WTC11 (cell line): ENCODE results near the gene LAMTOR4. TPM values are rescaled to one million over a fixed set of nuclear protein-coding genes. Genes with fewer than 3 reads are reported as not detected.

Source experiments
- ATAC-seq: fragments of 200-7000 bp; cut with Tn5 transposase; 2 replicates; pipeline ENCODE4 v1.10.0; 2021; ENCODE audit warnings: mild to moderate bottlenecking, moderate library complexity
- CTCF ChIA-PET: fragments of 300-600 bp; sonication (Branson Sonifier 250); formaldehyde crosslinking; loops from one replicate; lab custom pipeline; 2021; ENCODE audit warnings: antibody characterized with exemption; lab: Charles Lee
- POLR2A ChIA-PET: fragments of 350-600 bp; sonication (Branson Sonifier 250); formaldehyde crosslinking; loops from one replicate; lab custom pipeline; 2021; ENCODE audit warnings: antibody characterized with exemption; lab: Charles Lee
- DNase-seq: peaks from one replicate; pipeline ENCODE4 v3.0.0; 2021; ENCODE audit warnings: low spot score
- H3K27ac Mint-ChIP-seq: 2 replicates; pipeline ENCODE4 v1.8.0; 2021; ENCODE audit warnings: mixed read lengths
- H3K27me3 Mint-ChIP-seq: 2 replicates; pipeline ENCODE4 v1.8.0; 2021; ENCODE audit warnings: low read depth, mild to moderate bottlenecking, moderate library complexity, mixed read lengths
- H3K36me3 Mint-ChIP-seq: 2 replicates; pipeline ENCODE4 v1.8.0; 2021; ENCODE audit warnings: mixed read lengths
- H3K4me1 Mint-ChIP-seq: 2 replicates; pipeline ENCODE4 v1.8.0; 2022; ENCODE audit warnings: mixed read lengths
- H3K4me3 Mint-ChIP-seq: 2 replicates; pipeline ENCODE4 v1.8.0; 2021; ENCODE audit warnings: mild to moderate bottlenecking, moderate library complexity, mixed read lengths
- H3K9me3 Mint-ChIP-seq: 2 replicates; pipeline ENCODE4 v1.8.0; 2021; ENCODE audit warnings: mixed read lengths
- ELF4 ChIP-seq: sonication (generic); formaldehyde crosslinking; IDR thresholded peaks from 2 replicates; pipeline ENCODE4 v1.8.1; 2022; ENCODE audit warnings: low read depth, mild to moderate bottlenecking, moderate library complexity, missing genetic modification reagents
- IRF2 ChIP-seq: sonication (generic); formaldehyde crosslinking; IDR thresholded peaks from 2 replicates; pipeline ENCODE4 v1.8.0; 2022; ENCODE audit warnings: low read depth, missing genetic modification reagents, borderline replicate concordance
- JUN ChIP-seq: sonication (generic); formaldehyde crosslinking; IDR thresholded peaks from 2 replicates; pipeline ENCODE4 v1.8.0; 2023; ENCODE audit warnings: mild to moderate bottlenecking, missing genetic modification reagents
- KAT7 ChIP-seq: sonication (generic); formaldehyde crosslinking; IDR thresholded peaks from 2 replicates; pipeline ENCODE4 v1.8.1; 2023; ENCODE audit warnings: missing genetic modification reagents, mild to moderate bottlenecking, borderline replicate concordance
- NR1H2 ChIP-seq: sonication (generic); formaldehyde crosslinking; IDR thresholded peaks from 2 replicates; pipeline ENCODE4 v1.9.0; 2021; ENCODE audit warnings: mild to moderate bottlenecking, moderate library complexity, missing genetic modification reagents
- NR3C1 ChIP-seq: sonication (generic); formaldehyde crosslinking; conservative IDR thresholded peaks from 2 replicates; pipeline ENCODE4 v1.8.1; 2023; ENCODE audit warnings: low read depth, mild to moderate bottlenecking, missing genetic modification reagents
- PRRX2 ChIP-seq: fragments of 250-450 bp; sonication (Bioruptor Pico); IDR thresholded peaks from 2 replicates; pipeline ENCODE4 v1.8.0; 2021; ENCODE audit warnings: mild to moderate bottlenecking
- RELA ChIP-seq: sonication (generic); formaldehyde crosslinking; IDR thresholded peaks from 2 replicates; pipeline ENCODE4 v1.8.1; 2022; ENCODE audit warnings: missing genetic modification reagents, mild to moderate bottlenecking, borderline replicate concordance
- SMAD3 ChIP-seq: sonication (generic); formaldehyde crosslinking; IDR thresholded peaks from 2 replicates; pipeline ENCODE4 v1.8.0; 2022; ENCODE audit warnings: missing genetic modification reagents, mild to moderate bottlenecking, borderline replicate concordance
- SP1 ChIP-seq: sonication (generic); formaldehyde crosslinking; conservative IDR thresholded peaks from 2 replicates; pipeline ENCODE4 v1.8.1; 2022; ENCODE audit warnings: missing genetic modification reagents
- TCF7 ChIP-seq: sonication (generic); formaldehyde crosslinking; IDR thresholded peaks from 2 replicates; pipeline ENCODE4 v1.8.0; 2022; ENCODE audit warnings: mild to moderate bottlenecking, low read depth, missing genetic modification reagents, moderate library complexity
- ZBTB21 ChIP-seq: sonication (generic); formaldehyde crosslinking; IDR thresholded peaks from 2 replicates; pipeline ENCODE4 v1.8.1; 2023; ENCODE audit warnings: mild to moderate bottlenecking, missing genetic modification reagents, borderline replicate concordance
- ZNF232 ChIP-seq: sonication (generic); formaldehyde crosslinking; IDR thresholded peaks from 2 replicates; pipeline ENCODE4 v1.8.0; 2022; ENCODE audit warnings: mild to moderate bottlenecking, missing genetic modification reagents
- ZNF263 ChIP-seq: sonication (generic); formaldehyde crosslinking; IDR thresholded peaks from 2 replicates; pipeline ENCODE4 v1.8.1; 2022; ENCODE audit warnings: low read depth, mild to moderate bottlenecking, moderate library complexity, missing genetic modification reagents
- ZNF317 ChIP-seq: sonication (generic); formaldehyde crosslinking; IDR thresholded peaks from 2 replicates; pipeline ENCODE4 v1.8.1; 2023; ENCODE audit warnings: low read depth, mild to moderate bottlenecking, moderate library complexity, missing genetic modification reagents, borderline replicate concordance
- total RNA-seq: library from RNA; stranded (reverse); gene quantifications from 3 replicates; pipeline ENCODE4 v1.2.3, GENCODE V29; 2021
- TF ChIP-seq, protein P1 (sequence below): sonication (generic); formaldehyde crosslinking; IDR thresholded peaks from 2 replicates; pipeline ENCODE4 v1.8.0; 2022; ENCODE audit warnings: mild to moderate bottlenecking, missing genetic modification reagents
- TF ChIP-seq, protein P2 (sequence below): sonication (generic); formaldehyde crosslinking; IDR thresholded peaks from 2 replicates; pipeline ENCODE4 v1.8.1; 2023; ENCODE audit warnings: mild to moderate bottlenecking, missing genetic modification reagents, moderate library complexity
- TF ChIP-seq, protein P3 (sequence below): sonication (generic); formaldehyde crosslinking; IDR thresholded peaks from 2 replicates; pipeline ENCODE4 v1.8.1; 2023; ENCODE audit warnings: mild to moderate bottlenecking, missing genetic modification reagents
- TF ChIP-seq, protein P4 (sequence below): sonication (generic); formaldehyde crosslinking; IDR thresholded peaks from 2 replicates; pipeline ENCODE4 v1.8.1; 2023; ENCODE audit warnings: mild to moderate bottlenecking, missing genetic modification reagents, moderate library complexity
- TF ChIP-seq, protein P5 (sequence below): sonication (generic); formaldehyde crosslinking; IDR thresholded peaks from 2 replicates; pipeline ENCODE4 v1.8.0; 2023; ENCODE audit warnings: mild to moderate bottlenecking, missing genetic modification reagents
- TF ChIP-seq, protein P6 (sequence below): sonication (generic); formaldehyde crosslinking; IDR thresholded peaks from 2 replicates; pipeline ENCODE4 v1.8.0; 2022; ENCODE audit warnings: mild to moderate bottlenecking, missing genetic modification reagents
- TF ChIP-seq, protein P7 (sequence below): sonication (generic); formaldehyde crosslinking; IDR thresholded peaks from 2 replicates; pipeline ENCODE4 v1.8.0; 2023; ENCODE audit warnings: missing genetic modification reagents
- TF ChIP-seq, protein P8 (sequence below): sonication (generic); formaldehyde crosslinking; conservative IDR thresholded peaks from 2 replicates; pipeline ENCODE4 v1.8.1; 2023; ENCODE audit warnings: mild to moderate bottlenecking, low read depth, missing genetic modification reagents, moderate library complexity
- TF ChIP-seq, protein P9 (sequence below): fragments of 250-450 bp; sonication (Bioruptor Pico); IDR thresholded peaks from 2 replicates; pipeline ENCODE4 v1.9.0; 2021; ENCODE audit warnings: mild to moderate bottlenecking

LAMTOR4 gene
- total RNA-seq, 1 experiment from 2014 or later = 199 TPM

DNA sequence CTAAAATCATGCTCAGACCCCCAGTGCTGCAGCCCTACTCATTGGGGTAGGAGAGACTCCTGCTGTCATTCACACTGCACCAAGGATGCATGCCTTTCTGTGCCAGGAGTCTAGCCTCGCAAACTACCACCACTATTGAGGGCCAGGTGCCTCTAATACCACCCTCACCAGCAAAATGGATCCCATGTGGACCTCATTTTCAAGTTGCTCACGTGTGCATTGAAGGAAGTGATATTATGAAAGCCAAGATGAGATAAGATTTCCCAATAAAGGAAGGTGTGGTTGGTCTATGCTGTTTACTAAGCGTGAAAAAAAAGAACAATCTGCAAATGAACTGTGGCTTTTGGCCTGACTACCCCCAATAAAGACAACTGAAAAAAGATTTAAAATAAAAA lies 7.2 kb upstream of the LAMTOR4 start:
- H3K9me3 Mint-ChIP-seq = peaks cover 11% of the 10 kb centered on the region
- CTCF ChIA-PET = interaction anchor here (3.7 kb wide), 1 partner anchor 10 kb away, joined by 17 read pairs; no protein-coding TSS in a partner anchor
- POLR2A ChIA-PET = no interaction called here
- peaks cover 8% of the 10 kb centered on the region for H3K36me3 Mint-ChIP-seq
- H3K4me1 Mint-ChIP-seq = no peaks in the 10 kb centered on the region
- no peak overlapping the region for H3K27ac Mint-ChIP-seq
- DNase-seq (no peak), ATAC-seq (no peak)
- H3K27me3 Mint-ChIP-seq = peaks cover 17% of the 10 kb centered on the region
- TF ChIP-seq, protein P1, sequence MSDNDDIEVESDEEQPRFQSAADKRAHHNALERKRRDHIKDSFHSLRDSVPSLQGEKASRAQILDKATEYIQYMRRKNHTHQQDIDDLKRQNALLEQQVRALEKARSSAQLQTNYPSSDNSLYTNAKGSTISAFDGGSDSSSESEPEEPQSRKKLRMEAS = no peak
- no peak for TF ChIP-seq ZNF232 (CRISPR knock-in tag)
- no peak for TF ChIP-seq ZNF317 (CRISPR knock-in tag)
- TF ChIP-seq, protein P2, sequence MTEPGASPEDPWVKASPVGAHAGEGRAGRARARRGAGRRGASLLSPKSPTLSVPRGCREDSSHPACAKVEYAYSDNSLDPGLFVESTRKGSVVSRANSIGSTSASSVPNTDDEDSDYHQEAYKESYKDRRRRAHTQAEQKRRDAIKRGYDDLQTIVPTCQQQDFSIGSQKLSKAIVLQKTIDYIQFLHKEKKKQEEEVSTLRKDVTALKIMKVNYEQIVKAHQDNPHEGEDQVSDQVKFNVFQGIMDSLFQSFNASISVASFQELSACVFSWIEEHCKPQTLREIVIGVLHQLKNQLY (CRISPR knock-in tag) = no peak
- TF ChIP-seq, protein P3, sequence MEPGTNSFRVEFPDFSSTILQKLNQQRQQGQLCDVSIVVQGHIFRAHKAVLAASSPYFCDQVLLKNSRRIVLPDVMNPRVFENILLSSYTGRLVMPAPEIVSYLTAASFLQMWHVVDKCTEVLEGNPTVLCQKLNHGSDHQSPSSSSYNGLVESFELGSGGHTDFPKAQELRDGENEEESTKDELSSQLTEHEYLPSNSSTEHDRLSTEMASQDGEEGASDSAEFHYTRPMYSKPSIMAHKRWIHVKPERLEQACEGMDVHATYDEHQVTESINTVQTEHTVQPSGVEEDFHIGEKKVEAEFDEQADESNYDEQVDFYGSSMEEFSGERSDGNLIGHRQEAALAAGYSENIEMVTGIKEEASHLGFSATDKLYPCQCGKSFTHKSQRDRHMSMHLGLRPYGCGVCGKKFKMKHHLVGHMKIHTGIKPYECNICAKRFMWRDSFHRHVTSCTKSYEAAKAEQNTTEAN (CRISPR knock-in tag) = no peak
- no peak for TF ChIP-seq ELF4 (CRISPR knock-in tag)
- TF ChIP-seq JUN (CRISPR knock-in tag) = no peak
- TF ChIP-seq, protein P4, sequence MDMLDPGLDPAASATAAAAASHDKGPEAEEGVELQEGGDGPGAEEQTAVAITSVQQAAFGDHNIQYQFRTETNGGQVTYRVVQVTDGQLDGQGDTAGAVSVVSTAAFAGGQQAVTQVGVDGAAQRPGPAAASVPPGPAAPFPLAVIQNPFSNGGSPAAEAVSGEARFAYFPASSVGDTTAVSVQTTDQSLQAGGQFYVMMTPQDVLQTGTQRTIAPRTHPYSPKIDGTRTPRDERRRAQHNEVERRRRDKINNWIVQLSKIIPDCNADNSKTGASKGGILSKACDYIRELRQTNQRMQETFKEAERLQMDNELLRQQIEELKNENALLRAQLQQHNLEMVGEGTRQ (CRISPR knock-in tag) = no peak
- TF ChIP-seq SMAD3 = no peak
- no peak for TF ChIP-seq RELA
- TF ChIP-seq ZBTB21 = no peak
- no peak for TF ChIP-seq IRF2 (CRISPR knock-in tag)
- TF ChIP-seq NR1H2 (CRISPR knock-in tag) = no peak
- no peak for TF ChIP-seq PRRX2 (CRISPR knock-in tag)
- TF ChIP-seq ZNF263 (CRISPR knock-in tag) = no peak
- TF ChIP-seq SP1 = no peak
- TF ChIP-seq, protein P5, sequence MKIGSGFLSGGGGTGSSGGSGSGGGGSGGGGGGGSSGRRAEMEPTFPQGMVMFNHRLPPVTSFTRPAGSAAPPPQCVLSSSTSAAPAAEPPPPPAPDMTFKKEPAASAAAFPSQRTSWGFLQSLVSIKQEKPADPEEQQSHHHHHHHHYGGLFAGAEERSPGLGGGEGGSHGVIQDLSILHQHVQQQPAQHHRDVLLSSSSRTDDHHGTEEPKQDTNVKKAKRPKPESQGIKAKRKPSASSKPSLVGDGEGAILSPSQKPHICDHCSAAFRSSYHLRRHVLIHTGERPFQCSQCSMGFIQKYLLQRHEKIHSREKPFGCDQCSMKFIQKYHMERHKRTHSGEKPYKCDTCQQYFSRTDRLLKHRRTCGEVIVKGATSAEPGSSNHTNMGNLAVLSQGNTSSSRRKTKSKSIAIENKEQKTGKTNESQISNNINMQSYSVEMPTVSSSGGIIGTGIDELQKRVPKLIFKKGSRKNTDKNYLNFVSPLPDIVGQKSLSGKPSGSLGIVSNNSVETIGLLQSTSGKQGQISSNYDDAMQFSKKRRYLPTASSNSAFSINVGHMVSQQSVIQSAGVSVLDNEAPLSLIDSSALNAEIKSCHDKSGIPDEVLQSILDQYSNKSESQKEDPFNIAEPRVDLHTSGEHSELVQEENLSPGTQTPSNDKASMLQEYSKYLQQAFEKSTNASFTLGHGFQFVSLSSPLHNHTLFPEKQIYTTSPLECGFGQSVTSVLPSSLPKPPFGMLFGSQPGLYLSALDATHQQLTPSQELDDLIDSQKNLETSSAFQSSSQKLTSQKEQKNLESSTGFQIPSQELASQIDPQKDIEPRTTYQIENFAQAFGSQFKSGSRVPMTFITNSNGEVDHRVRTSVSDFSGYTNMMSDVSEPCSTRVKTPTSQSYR (CRISPR knock-in tag) = no peak
- TF ChIP-seq, protein P6, sequence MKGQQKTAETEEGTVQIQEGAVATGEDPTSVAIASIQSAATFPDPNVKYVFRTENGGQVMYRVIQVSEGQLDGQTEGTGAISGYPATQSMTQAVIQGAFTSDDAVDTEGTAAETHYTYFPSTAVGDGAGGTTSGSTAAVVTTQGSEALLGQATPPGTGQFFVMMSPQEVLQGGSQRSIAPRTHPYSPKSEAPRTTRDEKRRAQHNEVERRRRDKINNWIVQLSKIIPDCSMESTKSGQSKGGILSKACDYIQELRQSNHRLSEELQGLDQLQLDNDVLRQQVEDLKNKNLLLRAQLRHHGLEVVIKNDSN (CRISPR knock-in tag) = no peak
- no peak overlapping the region for H3K4me3 Mint-ChIP-seq

DNA sequence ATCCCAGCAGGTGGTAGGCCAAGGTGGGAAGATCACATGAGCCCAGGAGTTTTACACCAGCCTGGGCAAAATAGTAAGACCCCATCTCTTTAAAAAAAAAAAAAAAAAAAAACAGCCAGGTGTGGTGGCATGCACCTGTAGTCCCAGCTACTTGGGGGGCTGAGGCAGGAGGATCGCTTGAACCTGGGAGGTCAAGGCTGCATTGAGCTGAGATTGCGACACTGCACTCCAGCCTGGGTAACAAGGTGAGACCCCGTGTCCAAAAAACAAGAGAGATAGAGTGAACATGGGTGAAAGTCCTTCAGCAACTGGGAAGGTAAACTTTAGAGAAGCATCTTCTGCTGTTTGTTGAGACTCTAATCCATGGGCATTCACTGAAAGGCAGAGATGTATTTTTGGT lies 6.3 kb upstream of the LAMTOR4 start:
- POLR2A ChIA-PET = no interaction called here
- TF ChIP-seq, protein P7, sequence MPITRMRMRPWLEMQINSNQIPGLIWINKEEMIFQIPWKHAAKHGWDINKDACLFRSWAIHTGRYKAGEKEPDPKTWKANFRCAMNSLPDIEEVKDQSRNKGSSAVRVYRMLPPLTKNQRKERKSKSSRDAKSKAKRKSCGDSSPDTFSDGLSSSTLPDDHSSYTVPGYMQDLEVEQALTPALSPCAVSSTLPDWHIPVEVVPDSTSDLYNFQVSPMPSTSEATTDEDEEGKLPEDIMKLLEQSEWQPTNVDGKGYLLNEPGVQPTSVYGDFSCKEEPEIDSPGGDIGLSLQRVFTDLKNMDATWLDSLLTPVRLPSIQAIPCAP = no peak
- no peak for TF ChIP-seq TCF7 (CRISPR knock-in tag)
- TF ChIP-seq, protein P8, sequence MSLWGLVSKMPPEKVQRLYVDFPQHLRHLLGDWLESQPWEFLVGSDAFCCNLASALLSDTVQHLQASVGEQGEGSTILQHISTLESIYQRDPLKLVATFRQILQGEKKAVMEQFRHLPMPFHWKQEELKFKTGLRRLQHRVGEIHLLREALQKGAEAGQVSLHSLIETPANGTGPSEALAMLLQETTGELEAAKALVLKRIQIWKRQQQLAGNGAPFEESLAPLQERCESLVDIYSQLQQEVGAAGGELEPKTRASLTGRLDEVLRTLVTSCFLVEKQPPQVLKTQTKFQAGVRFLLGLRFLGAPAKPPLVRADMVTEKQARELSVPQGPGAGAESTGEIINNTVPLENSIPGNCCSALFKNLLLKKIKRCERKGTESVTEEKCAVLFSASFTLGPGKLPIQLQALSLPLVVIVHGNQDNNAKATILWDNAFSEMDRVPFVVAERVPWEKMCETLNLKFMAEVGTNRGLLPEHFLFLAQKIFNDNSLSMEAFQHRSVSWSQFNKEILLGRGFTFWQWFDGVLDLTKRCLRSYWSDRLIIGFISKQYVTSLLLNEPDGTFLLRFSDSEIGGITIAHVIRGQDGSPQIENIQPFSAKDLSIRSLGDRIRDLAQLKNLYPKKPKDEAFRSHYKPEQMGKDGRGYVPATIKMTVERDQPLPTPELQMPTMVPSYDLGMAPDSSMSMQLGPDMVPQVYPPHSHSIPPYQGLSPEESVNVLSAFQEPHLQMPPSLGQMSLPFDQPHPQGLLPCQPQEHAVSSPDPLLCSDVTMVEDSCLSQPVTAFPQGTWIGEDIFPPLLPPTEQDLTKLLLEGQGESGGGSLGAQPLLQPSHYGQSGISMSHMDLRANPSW = no peak
- TF ChIP-seq, protein P3 (CRISPR knock-in tag) = no peak
- no peak for TF ChIP-seq KAT7 (CRISPR knock-in tag)
- no peak for TF ChIP-seq NR3C1
- TF ChIP-seq, protein P9, sequence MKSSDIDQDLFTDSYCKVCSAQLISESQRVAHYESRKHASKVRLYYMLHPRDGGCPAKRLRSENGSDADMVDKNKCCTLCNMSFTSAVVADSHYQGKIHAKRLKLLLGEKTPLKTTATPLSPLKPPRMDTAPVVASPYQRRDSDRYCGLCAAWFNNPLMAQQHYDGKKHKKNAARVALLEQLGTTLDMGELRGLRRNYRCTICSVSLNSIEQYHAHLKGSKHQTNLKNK (CRISPR knock-in tag) = no peak

More for the DNA sequence above, 6.3 kb upstream of the LAMTOR4 start:
- H3K9me3 Mint-ChIP-seq = peaks cover 11% of the 10 kb centered on the region
- ATAC-seq = no peak
- no peaks in the 10 kb centered on the region for H3K4me1 Mint-ChIP-seq
- no peak for DNase-seq
- peaks cover 8% of the 10 kb centered on the region for H3K36me3 Mint-ChIP-seq
- CTCF ChIA-PET = interaction anchor here (3.7 kb wide), 1 partner anchor 11 kb away, joined by 17 read pairs; no protein-coding TSS in a partner anchor
- no peak overlapping the region for H3K27ac Mint-ChIP-seq
- peaks cover 17% of the 10 kb centered on the region for H3K27me3 Mint-ChIP-seq
- no peak overlapping the region for H3K4me3 Mint-ChIP-seq
